Measurements from ENCODE around the gene ATP9A. TPM values are rescaled to one million over a fixed set of nuclear protein-coding genes. Genes with fewer than 3 reads are reported as not detected.

The ATP9A gene
- polyA plus RNA-seq, 1 donor (not counting 4 experiments of a cell fraction or from before 2014, with no cell fraction given), result 5.8 TPM

DNA sequence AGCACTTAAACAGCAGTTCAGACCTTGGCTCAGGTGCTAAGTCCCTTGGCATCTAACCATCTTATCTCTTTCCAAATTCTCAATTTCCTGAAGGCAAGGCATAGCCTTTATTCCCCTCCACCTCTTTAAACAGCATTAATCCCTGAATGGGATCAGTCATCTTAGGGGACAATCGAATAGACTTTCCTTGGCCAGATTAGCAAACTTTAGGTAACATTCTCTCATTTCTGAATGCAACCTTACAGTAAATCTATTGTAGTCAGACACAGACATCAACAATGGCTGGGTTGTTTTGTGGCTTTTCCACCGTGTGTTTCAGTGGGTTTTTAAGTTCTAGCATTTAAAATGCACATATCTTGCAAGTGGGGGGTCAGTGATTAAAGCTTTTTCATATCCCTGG lies 56.8 kb downstream of the ATP9A start:
- Histone ChIP-seq H3K27ac (ENCODE audit: control insufficient read depth, insufficient read depth, low read length) (no peak overlapping the region), H3K4me3 (ENCODE audit: control insufficient read depth in 2 of 3, extremely low read depth in 1 of 3, insufficient read depth in 2 of 3, low read depth in 1 of 3, low read length in 3 of 3) (no peak overlapping the region), H3K4me1 (ENCODE audit: control insufficient read depth, extremely low read depth, insufficient read depth, low read length) (no peaks in the 10 kb centered on the region), H3K79me2 (ENCODE audit: control insufficient read depth, insufficient read depth, low read length) (no peaks in the 10 kb centered on the region), H3K9me1 (ENCODE audit: control insufficient read depth, extremely low read depth, insufficient read depth, low read length) (no peaks in the 10 kb centered on the region), H3K9me3 (ENCODE audit: control insufficient read depth, low read depth, low read length) (no peaks in the 10 kb centered on the region), H3K9ac (ENCODE audit: control insufficient read depth, extremely low read depth, insufficient read depth, low read length) (no peak overlapping the region), H4K20me1 (ENCODE audit: control insufficient read depth, extremely low read depth, insufficient read depth, low read length) (no peaks in the 10 kb centered on the region), H2AFZ (ENCODE audit: control insufficient read depth, low read length) (no peak overlapping the region), H3K36me3 (ENCODE audit: control insufficient read depth in 2 of 2, extremely low read depth in 1 of 2, insufficient read depth in 2 of 2, low read length in 2 of 2) (peaks cover 0 to 2% of the 10 kb centered on the region in 2 experiments), H3K4me2 (ENCODE audit: control insufficient read depth, extremely low read depth, insufficient read depth, low read depth, low read length) (no peak overlapping the region), H3K27me3 (ENCODE audit: control insufficient read depth, extremely low read depth, insufficient read depth, low read length) (no peaks in the 10 kb centered on the region)
- dilution Hi-C loops (cut with MboI; ENCODE audit: extremely low pct_ligation_motif_present, low sequenced_read_pairs), result no loop called here
- no peak for FAIRE-seq
- DNase-seq (ENCODE audit: low read depth, low spot score), result no peak
- no peak for TF ChIP-seq EZH2 (IDR thresholded peaks at IDR 0.05; ENCODE audit: low read length)
- TF ChIP-seq, protein P1, sequence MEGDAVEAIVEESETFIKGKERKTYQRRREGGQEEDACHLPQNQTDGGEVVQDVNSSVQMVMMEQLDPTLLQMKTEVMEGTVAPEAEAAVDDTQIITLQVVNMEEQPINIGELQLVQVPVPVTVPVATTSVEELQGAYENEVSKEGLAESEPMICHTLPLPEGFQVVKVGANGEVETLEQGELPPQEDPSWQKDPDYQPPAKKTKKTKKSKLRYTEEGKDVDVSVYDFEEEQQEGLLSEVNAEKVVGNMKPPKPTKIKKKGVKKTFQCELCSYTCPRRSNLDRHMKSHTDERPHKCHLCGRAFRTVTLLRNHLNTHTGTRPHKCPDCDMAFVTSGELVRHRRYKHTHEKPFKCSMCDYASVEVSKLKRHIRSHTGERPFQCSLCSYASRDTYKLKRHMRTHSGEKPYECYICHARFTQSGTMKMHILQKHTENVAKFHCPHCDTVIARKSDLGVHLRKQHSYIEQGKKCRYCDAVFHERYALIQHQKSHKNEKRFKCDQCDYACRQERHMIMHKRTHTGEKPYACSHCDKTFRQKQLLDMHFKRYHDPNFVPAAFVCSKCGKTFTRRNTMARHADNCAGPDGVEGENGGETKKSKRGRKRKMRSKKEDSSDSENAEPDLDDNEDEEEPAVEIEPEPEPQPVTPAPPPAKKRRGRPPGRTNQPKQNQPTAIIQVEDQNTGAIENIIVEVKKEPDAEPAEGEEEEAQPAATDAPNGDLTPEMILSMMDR (optimal IDR thresholded peaks at IDR 0.05 in 1 of 3, IDR thresholded peaks at IDR 0.05 in 1 of 3, conservative IDR thresholded peaks at IDR 0.05 in 1 of 3; ENCODE audit: extremely low read depth in 1 of 3, insufficient read depth in 2 of 3, low read length in 3 of 3), result no peak

DNA sequence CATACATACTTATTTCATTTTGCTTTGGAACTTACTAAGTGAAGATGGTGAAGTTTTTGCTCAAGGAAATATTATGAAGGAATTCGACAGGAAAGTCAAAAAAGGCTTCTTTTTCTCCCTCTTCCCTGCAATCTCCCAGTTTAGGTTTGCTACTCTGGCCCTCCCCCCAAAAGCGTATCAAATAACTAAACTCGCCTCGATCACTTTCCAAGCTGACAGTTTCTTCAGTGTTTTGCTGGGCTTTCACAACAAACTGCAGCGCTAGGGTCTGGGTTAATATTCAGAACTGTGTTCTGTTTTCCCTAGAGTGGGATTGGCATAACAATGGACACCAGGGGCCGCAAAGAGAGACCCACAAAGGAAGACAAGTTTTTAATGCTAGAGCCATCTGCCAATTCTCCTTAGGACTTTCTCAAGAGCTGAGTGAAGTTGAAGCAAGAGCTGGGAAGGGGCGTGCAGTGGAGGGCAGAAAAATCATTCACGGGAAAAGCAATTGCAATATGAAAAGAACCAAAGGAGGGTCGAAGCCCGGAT lies 57.8 kb downstream of the ATP9A start:
- TF ChIP-seq EZH2 (IDR thresholded peaks at IDR 0.05; ENCODE audit: low read length), result no peak
- TF ChIP-seq, protein P1 (optimal IDR thresholded peaks at IDR 0.05 in 1 of 3, IDR thresholded peaks at IDR 0.05 in 1 of 3, conservative IDR thresholded peaks at IDR 0.05 in 1 of 3; ENCODE audit: extremely low read depth in 1 of 3, insufficient read depth in 2 of 3, low read length in 3 of 3), result no peak
- Histone ChIP-seq H2AFZ (ENCODE audit: control insufficient read depth, low read length) (no peak overlapping the region), H3K27ac (ENCODE audit: control insufficient read depth, insufficient read depth, low read length) (no peak overlapping the region), H3K9me3 (ENCODE audit: control insufficient read depth, low read depth, low read length) (no peaks in the 10 kb centered on the region), H3K4me2 (ENCODE audit: control insufficient read depth, extremely low read depth, insufficient read depth, low read depth, low read length) (no peak overlapping the region), H4K20me1 (ENCODE audit: control insufficient read depth, extremely low read depth, insufficient read depth, low read length) (no peaks in the 10 kb centered on the region), H3K9me1 (ENCODE audit: control insufficient read depth, extremely low read depth, insufficient read depth, low read length) (no peaks in the 10 kb centered on the region), H3K4me3 (ENCODE audit: control insufficient read depth in 2 of 3, extremely low read depth in 1 of 3, insufficient read depth in 2 of 3, low read depth in 1 of 3, low read length in 3 of 3) (no peak overlapping the region), H3K27me3 (ENCODE audit: control insufficient read depth, extremely low read depth, insufficient read depth, low read length) (no peaks in the 10 kb centered on the region), H3K36me3 (ENCODE audit: control insufficient read depth in 2 of 2, extremely low read depth in 1 of 2, insufficient read depth in 2 of 2, low read length in 2 of 2) (peaks cover 0 to 2% of the 10 kb centered on the region in 2 experiments), H3K9ac (ENCODE audit: control insufficient read depth, extremely low read depth, insufficient read depth, low read length) (no peak overlapping the region), H3K79me2 (ENCODE audit: control insufficient read depth, insufficient read depth, low read length) (no peaks in the 10 kb centered on the region), H3K4me1 (ENCODE audit: control insufficient read depth, extremely low read depth, insufficient read depth, low read length) (no peaks in the 10 kb centered on the region)
- DNase-seq (ENCODE audit: low read depth, low spot score) (no peak), FAIRE-seq (no peak)
- dilution Hi-C loops (cut with MboI; ENCODE audit: extremely low pct_ligation_motif_present, low sequenced_read_pairs), result no loop called here
